SK-N-SH treated with all-trans-retinoic acid at 6 μM for 48 hours (cell line): ENCODE measurements around the gene NACA2.

ENCODE experiments used
- GLIS3 ChIP-seq: fragments of 250-450 bp; sonication (Bioruptor Pico); IDR thresholded peaks from 2 replicates; pipeline ENCODE4 v1.5.0; 2020; ENCODE audit warnings: mild to moderate bottlenecking, moderate library complexity
- RARB ChIP-seq: fragments of 250-450 bp; sonication (Bioruptor Pico); IDR thresholded peaks from 2 replicates; pipeline ENCODE4 v1.8.0; 2021; ENCODE audit warnings: mild to moderate bottlenecking, moderate library complexity
- ZFP3 ChIP-seq: fragments of 250-450 bp; sonication (Bioruptor Pico); IDR thresholded peaks from 2 replicates; pipeline ENCODE4 v1.5.0; 2020; ENCODE audit warnings: mild to moderate bottlenecking, moderate library complexity
- ZNF8 ChIP-seq: fragments of 450-650 bp; formaldehyde crosslinking; IDR thresholded peaks from 2 replicates; pipeline ENCODE4 v1.5.0; 2020; ENCODE audit warnings: mild to moderate bottlenecking, moderate library complexity
- TF ChIP-seq, protein P1 (sequence below): fragments of 250-450 bp; sonication (Bioruptor Pico); IDR thresholded peaks from 2 replicates; pipeline ENCODE4 v1.5.1; 2020; ENCODE audit warnings: low read depth, mild to moderate bottlenecking, moderate library complexity
- TF ChIP-seq, protein P2 (sequence below): fragments of 250-450 bp; sonication (Bioruptor Pico); IDR thresholded peaks from 2 replicates; pipeline ENCODE4 v1.8.0; 2020; ENCODE audit warnings: mild to moderate bottlenecking, moderate library complexity, borderline replicate concordance

DNA sequence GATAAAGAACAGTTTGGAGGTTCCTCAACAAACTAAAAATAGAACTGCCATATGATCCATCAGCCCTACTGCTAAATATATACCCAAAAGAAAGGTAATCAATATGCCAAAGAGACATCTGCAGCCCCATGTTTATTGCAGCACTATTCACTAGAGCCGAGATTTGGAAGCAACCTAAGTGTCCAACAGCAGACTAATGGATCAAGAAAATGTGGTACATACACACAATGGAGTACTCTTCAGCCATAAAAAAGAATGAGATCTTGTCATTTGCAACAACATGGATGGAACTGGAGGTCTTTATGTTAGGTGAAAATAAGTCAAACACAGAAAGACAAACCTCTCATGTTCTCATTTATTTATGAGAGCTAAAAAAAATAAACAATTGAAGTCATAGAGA, 48.8 kb upstream of the NACA2 start:
- no peak for TF ChIP-seq ZFP3 (CRISPR knock-in tag)
- TF ChIP-seq GLIS3 (CRISPR knock-in tag) = no peak
- TF ChIP-seq RARB (CRISPR knock-in tag) = no peak
- no peak for TF ChIP-seq ZNF8
- TF ChIP-seq, protein P1, sequence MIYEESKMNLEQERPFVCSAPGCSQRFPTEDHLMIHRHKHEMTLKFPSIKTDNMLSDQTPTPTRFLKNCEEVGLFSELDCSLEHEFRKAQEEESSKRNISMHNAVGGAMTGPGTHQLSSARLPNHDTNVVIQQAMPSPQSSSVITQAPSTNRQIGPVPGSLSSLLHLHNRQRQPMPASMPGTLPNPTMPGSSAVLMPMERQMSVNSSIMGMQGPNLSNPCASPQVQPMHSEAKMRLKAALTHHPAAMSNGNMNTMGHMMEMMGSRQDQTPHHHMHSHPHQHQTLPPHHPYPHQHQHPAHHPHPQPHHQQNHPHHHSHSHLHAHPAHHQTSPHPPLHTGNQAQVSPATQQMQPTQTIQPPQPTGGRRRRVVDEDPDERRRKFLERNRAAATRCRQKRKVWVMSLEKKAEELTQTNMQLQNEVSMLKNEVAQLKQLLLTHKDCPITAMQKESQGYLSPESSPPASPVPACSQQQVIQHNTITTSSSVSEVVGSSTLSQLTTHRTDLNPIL = no peak
- TF ChIP-seq, protein P2, sequence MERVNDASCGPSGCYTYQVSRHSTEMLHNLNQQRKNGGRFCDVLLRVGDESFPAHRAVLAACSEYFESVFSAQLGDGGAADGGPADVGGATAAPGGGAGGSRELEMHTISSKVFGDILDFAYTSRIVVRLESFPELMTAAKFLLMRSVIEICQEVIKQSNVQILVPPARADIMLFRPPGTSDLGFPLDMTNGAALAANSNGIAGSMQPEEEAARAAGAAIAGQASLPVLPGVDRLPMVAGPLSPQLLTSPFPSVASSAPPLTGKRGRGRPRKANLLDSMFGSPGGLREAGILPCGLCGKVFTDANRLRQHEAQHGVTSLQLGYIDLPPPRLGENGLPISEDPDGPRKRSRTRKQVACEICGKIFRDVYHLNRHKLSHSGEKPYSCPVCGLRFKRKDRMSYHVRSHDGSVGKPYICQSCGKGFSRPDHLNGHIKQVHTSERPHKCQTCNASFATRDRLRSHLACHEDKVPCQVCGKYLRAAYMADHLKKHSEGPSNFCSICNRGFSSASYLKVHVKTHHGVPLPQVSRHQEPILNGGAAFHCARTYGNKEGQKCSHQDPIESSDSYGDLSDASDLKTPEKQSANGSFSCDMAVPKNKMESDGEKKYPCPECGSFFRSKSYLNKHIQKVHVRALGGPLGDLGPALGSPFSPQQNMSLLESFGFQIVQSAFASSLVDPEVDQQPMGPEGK (CRISPR knock-in tag) = no peak
